ENCODE data around the gene DIDO1. TPM values are rescaled to one million over a fixed set of nuclear protein-coding genes. Genes with fewer than 3 reads are reported as not detected.

DIDO1 gene
- total and polyA plus RNA-seq, 9 of the 15 experiments (the other 6 are each of a cell fraction or from before 2014, with no cell fraction given), result 4.4 to 46.8 (median 31.2) TPM

DNA sequence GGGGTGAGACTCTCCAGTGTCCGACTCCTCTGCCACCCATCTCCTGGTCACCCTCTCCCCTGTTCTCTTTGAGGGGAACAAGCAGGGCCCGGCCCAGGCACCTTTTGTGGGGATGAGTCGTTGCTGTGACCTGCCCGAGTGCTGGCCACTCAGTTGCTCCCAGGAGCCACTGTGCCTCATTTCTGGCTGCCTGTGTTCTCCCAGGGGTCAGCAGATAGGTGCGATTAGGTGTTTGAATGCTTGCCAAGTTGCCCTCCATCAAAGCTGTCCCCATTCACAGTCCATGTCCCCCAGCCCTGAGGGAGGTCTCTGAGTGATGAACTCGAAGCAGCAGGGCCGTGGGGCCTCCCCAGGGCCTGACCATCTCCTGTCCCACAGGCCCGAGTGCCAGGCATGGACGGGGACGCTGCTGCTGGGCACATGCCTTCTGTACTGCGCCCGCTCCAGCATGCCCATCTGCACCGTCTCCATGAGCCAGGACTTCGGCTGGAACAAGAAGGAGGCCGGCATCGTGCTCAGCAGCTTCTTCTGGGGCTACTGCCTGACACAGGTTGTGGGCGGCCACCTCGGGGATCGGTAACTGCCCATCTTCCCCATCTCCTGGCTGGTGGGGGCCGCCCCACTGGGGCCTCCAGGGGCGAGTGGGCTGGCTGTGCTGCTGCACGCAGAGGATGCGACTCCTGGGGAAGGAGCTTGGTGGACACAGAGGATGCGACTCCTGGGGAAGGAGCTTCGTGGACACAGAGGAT, 30.3 kb upstream of the DIDO1 start:
- Histone ChIP-seq H2AFZ (ENCODE audit: low read depth, low read length) (no peak overlapping the region), H3K9me3 (replicated peaks; ENCODE audit: control insufficient read depth, insufficient read depth, low read depth, low read length) (no peaks in the 10 kb centered on the region), H3K27ac (ENCODE audit: extremely low read depth, low read depth, low read length) (no peak overlapping the region), H3K9ac (ENCODE audit: insufficient read depth in 1 of 2, low read depth in 2 of 2, low read length in 2 of 2) (no peak overlapping the region), H3K4me3 (no peak overlapping the region), H3K4me2 (ENCODE audit: insufficient read depth, low read length) (no peak overlapping the region), H3K4me1 (replicated peaks in 1 of 2; ENCODE audit: control insufficient read depth in 2 of 2, insufficient read depth in 2 of 2, low read length in 2 of 2) (peaks cover 3 to 58% of the 10 kb centered on the region in 2 experiments; a peak in 3 of 5 replicates), H3K27me3 (ENCODE audit: control insufficient read depth in 2 of 2, insufficient read depth in 2 of 2, low read length in 2 of 2) (peaks cover 27 to 60% of the 10 kb centered on the region in 2 experiments), H3K36me3 (ENCODE audit: control insufficient read depth, insufficient read depth, low read length) (no peaks in the 10 kb centered on the region), H3K9me1 (ENCODE audit: control insufficient read depth, insufficient read depth, low read length) (no peaks in the 10 kb centered on the region), H4K20me1 (replicated peaks; ENCODE audit: control insufficient read depth, insufficient read depth, low read length) (peaks cover 17% of the 10 kb centered on the region; the same call in 1 of the 2 replicates), H3K79me2 (ENCODE audit: control insufficient read depth, insufficient read depth, low read length) (no peaks in the 10 kb centered on the region)
- in situ Hi-C loops (cut with MboI), result no loop called here
- no peak for DNase-seq (ENCODE audit: extremely low read depth in 1 of 4, low spot score in 3 of 4)
- no peak for ATAC-seq
- POLR2A ChIA-PET, result interaction anchor here (0.5 to 3.1 kb wide), 6 partner anchors 9 to 66 kb away, joined by 3 to 19 read pairs (median 4); partner anchors contain the start of gene GID8
- intact Hi-C loops (cut with micrococcal nuclease), result no loop called here
- FAIRE-seq, result no peak
- 5% methylated on average over 23 of the region's 25 CpGs for WGBS (ENCODE audit: insufficient coverage, low coverage, missing lambda C conversion rate)
- BruUV-seq (replicated peaks), result no TSS peak
- CTCF ChIA-PET (ENCODE audit: low intra/inter-chr PET ratio), result no interaction called here
- TF ChIP-seq, protein P1, sequence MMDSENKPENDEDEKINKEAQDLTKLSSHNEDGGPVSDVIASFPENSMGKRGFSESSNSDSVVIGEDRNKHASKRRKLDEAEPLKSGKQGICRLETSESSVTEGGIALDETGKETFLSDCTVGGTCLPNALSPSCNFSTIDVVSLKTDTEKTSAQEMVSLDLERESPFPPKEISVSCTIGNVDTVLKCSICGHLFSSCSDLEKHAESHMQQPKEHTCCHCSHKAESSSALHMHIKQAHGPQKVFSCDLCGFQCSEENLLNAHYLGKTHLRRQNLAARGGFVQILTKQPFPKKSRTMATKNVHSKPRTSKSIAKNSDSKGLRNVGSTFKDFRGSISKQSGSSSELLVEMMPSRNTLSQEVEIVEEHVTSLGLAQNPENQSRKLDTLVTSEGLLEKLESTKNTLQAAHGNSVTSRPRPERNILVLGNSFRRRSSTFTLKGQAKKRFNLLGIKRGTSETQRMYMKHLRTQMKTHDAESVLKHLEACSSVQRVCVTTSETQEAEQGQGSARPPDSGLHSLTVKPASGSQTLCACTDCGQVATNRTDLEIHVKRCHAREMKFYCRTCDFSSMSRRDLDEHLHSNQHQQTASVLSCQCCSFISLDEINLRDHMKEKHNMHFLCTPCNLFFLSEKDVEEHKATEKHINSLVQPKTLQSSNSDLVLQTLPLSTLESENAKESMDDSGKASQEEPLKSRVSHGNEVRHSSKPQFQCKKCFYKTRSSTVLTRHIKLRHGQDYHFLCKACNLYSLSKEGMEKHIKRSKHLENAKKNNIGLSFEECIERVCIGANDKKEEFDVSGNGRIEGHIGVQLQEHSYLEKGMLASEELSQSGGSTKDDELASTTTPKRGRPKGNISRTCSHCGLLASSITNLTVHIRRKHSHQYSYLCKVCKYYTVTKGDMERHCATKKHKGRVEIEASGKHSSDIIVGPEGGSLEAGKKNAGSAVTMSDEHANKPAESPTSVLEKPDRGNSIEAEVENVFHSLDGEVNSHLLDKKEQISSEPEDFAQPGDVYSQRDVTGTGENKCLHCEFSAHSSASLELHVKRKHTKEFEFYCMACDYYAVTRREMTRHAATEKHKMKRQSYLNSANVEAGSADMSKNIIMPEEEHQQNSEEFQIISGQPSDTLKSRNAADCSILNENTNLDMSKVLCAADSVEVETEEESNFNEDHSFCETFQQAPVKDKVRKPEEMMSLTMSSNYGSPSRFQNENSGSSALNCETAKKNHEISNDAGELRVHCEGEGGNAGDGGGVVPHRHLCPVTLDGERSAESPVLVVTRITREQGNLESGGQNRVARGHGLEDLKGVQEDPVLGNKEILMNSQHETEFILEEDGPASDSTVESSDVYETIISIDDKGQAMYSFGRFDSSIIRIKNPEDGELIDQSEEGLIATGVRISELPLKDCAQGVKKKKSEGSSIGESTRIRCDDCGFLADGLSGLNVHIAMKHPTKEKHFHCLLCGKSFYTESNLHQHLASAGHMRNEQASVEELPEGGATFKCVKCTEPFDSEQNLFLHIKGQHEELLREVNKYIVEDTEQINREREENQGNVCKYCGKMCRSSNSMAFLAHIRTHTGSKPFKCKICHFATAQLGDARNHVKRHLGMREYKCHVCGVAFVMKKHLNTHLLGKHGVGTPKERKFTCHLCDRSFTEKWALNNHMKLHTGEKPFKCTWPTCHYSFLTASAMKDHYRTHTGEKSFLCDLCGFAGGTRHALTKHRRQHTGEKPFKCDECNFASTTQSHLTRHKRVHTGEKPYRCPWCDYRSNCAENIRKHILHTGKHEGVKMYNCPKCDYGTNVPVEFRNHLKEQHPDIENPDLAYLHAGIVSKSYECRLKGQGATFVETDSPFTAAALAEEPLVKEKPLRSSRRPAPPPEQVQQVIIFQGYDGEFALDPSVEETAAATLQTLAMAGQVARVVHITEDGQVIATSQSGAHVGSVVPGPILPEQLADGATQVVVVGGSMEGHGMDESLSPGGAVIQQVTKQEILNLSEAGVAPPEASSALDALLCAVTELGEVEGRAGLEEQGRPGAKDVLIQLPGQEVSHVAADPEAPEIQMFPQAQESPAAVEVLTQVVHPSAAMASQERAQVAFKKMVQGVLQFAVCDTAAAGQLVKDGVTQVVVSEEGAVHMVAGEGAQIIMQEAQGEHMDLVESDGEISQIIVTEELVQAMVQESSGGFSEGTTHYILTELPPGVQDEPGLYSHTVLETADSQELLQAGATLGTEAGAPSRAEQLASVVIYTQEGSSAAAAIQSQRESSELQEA (IDR thresholded peaks at IDR 0.05; ENCODE audit: low read depth), result no peak
- TF ChIP-seq GTF2E2 (tag; IDR thresholded peaks at IDR 0.05), result no peak
- TF ChIP-seq, protein P2, sequence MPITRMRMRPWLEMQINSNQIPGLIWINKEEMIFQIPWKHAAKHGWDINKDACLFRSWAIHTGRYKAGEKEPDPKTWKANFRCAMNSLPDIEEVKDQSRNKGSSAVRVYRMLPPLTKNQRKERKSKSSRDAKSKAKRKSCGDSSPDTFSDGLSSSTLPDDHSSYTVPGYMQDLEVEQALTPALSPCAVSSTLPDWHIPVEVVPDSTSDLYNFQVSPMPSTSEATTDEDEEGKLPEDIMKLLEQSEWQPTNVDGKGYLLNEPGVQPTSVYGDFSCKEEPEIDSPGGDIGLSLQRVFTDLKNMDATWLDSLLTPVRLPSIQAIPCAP (CRISPR knock-in tag; IDR thresholded peaks at IDR 0.05; ENCODE audit: borderline replicate concordance), result no peak
- no peak for TF ChIP-seq NR1H2 (CRISPR knock-in tag; IDR thresholded peaks at IDR 0.05)
- TF ChIP-seq, protein P3, sequence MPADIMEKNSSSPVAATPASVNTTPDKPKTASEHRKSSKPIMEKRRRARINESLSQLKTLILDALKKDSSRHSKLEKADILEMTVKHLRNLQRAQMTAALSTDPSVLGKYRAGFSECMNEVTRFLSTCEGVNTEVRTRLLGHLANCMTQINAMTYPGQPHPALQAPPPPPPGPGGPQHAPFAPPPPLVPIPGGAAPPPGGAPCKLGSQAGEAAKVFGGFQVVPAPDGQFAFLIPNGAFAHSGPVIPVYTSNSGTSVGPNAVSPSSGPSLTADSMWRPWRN (IDR thresholded peaks at IDR 0.05; ENCODE audit: low read depth), result no peak
- TF ChIP-seq, protein P4, sequence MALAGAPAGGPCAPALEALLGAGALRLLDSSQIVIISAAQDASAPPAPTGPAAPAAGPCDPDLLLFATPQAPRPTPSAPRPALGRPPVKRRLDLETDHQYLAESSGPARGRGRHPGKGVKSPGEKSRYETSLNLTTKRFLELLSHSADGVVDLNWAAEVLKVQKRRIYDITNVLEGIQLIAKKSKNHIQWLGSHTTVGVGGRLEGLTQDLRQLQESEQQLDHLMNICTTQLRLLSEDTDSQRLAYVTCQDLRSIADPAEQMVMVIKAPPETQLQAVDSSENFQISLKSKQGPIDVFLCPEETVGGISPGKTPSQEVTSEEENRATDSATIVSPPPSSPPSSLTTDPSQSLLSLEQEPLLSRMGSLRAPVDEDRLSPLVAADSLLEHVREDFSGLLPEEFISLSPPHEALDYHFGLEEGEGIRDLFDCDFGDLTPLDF (CRISPR knock-in tag; IDR thresholded peaks at IDR 0.05), result no peak
- no peak for TF ChIP-seq NR2C2 (CRISPR knock-in tag; IDR thresholded peaks at IDR 0.05)
- no peak for TF ChIP-seq NR2C2 (tag; IDR thresholded peaks at IDR 0.05)
- no peak for TF ChIP-seq ZFX (CRISPR knock-in tag; IDR thresholded peaks at IDR 0.05)

All from K562 (cell line).